H9 (cell line): ENCODE data around the gene TPT1. TPM values are rescaled to one million over a fixed set of nuclear protein-coding genes. Genes with fewer than 3 reads are reported as not detected.

Experiments used
- DNase-seq: peaks from one replicate; pipeline ENCODE4 v3.0.0-alpha.2; 2017
- H2AFZ ChIP-seq: one replicate; pipeline ENCODE4 v1.6.1; 2013; ENCODE audit warnings: mild to moderate bottlenecking, low read length, control low read depth, moderate library complexity
- H2AK5ac ChIP-seq: 2 replicates; pipeline ENCODE4 v1.6.1; 2013; ENCODE audit warnings: low read length, control low read depth, mixed read lengths; ENCODE audit not compliant: insufficient read length
- H2BK120ac ChIP-seq: one replicate; pipeline ENCODE4 v1.6.1; 2013; ENCODE audit warnings: low read depth, mild to moderate bottlenecking, low read length, control low read depth, inconsistent platforms; ENCODE audit not compliant: poor library complexity, severe bottlenecking
- H2BK12ac ChIP-seq: 2 replicates; pipeline ENCODE4 v1.6.1; 2013; ENCODE audit warnings: low read length, control low read depth, mixed read lengths, low read depth; ENCODE audit not compliant: insufficient read length
- H2BK15ac ChIP-seq: 2 replicates; pipeline ENCODE4 v1.6.1; 2013; ENCODE audit warnings: low read depth, low read length, control low read depth
- H2BK20ac ChIP-seq: one replicate; pipeline ENCODE4 v1.6.1; 2013; ENCODE audit warnings: low read depth, mild to moderate bottlenecking, low read length, control low read depth, inconsistent platforms; ENCODE audit not compliant: poor library complexity, severe bottlenecking
- H2BK5ac ChIP-seq: 2 replicates; pipeline ENCODE4 v1.6.1; 2013; ENCODE audit warnings: low read length, control low read depth, mixed read lengths; ENCODE audit not compliant: insufficient read length
- H3K14ac ChIP-seq: 2 replicates; pipeline ENCODE4 v1.6.1; 2013; ENCODE audit warnings: low read length, control low read depth; ENCODE audit not compliant: insufficient read depth
- H3K18ac ChIP-seq: 2 replicates; pipeline ENCODE4 v1.6.1; 2013; ENCODE audit warnings: low read depth, mild to moderate bottlenecking, mixed read lengths, low read length, control low read depth; ENCODE audit not compliant: insufficient read length
- H3K23ac ChIP-seq: 2 replicates; pipeline ENCODE4 v1.6.1; 2013; ENCODE audit warnings: low read length, control low read depth, mixed read lengths, low read depth; ENCODE audit not compliant: insufficient read length
- H3K23me2 ChIP-seq: 2 replicates; pipeline ENCODE4 v1.6.1; 2013; ENCODE audit warnings: low read depth, mild to moderate bottlenecking, mixed read lengths, low read length, control low read depth; ENCODE audit not compliant: insufficient read length, poor library complexity, severe bottlenecking
- H3K27ac ChIP-seq: 2 replicates; pipeline ENCODE4 v1.5.1; 2013; ENCODE audit warnings: low read length, control low read depth, mixed read lengths, low read depth; ENCODE audit not compliant: insufficient read length
- H3K27me3 ChIP-seq: 2 replicates; pipeline ENCODE4 v1.6.1; 2013; ENCODE audit warnings: low read length, control low read depth, inconsistent platforms; ENCODE audit not compliant: insufficient read depth
- H3K4ac ChIP-seq: 2 replicates; pipeline ENCODE4 v1.6.1; 2013; ENCODE audit warnings: low read depth, mild to moderate bottlenecking, control low read depth, inconsistent platforms, low read length, moderate library complexity
- H3K4me1 ChIP-seq: 2 replicates; pipeline ENCODE4 v1.6.1; 2013; ENCODE audit warnings: low read length, control low read depth, inconsistent platforms; ENCODE audit not compliant: insufficient read depth
- H3K4me2 ChIP-seq: 2 replicates; pipeline ENCODE4 v1.6.1; 2013; ENCODE audit warnings: low read length, control low read depth, mixed read lengths; ENCODE audit not compliant: insufficient read length, insufficient read depth
- H3K56ac ChIP-seq: 2 replicates; pipeline ENCODE4 v1.6.1; 2013; ENCODE audit warnings: low read depth, mild to moderate bottlenecking, mixed read lengths, low read length, control low read depth; ENCODE audit not compliant: insufficient read length
- H3K79me1 ChIP-seq: 2 replicates; pipeline ENCODE4 v1.6.1; 2013; ENCODE audit warnings: low read depth, mild to moderate bottlenecking, moderate library complexity, low read length, control low read depth, inconsistent platforms; ENCODE audit not compliant: insufficient read depth, poor library complexity, severe bottlenecking
- H3K79me2 ChIP-seq: 2 replicates; pipeline ENCODE4 v1.6.1; 2013; ENCODE audit warnings: low read length, control low read depth, inconsistent platforms; ENCODE audit not compliant: insufficient read depth
- H3K9ac ChIP-seq: 2 replicates; pipeline ENCODE4 v1.6.1; 2013; ENCODE audit warnings: low read length, control low read depth, mixed read lengths; ENCODE audit not compliant: insufficient read length; ENCODE audit errors: extremely low read depth
- H3K9me3 ChIP-seq: one replicate; pipeline ENCODE4 v1.6.1; 2013; ENCODE audit warnings: low read depth, low read length, inconsistent platforms; ENCODE audit not compliant: control insufficient read depth
- H3T11ph ChIP-seq: one replicate; pipeline ENCODE4 v1.6.1; 2013; ENCODE audit warnings: mild to moderate bottlenecking, low read length, control low read depth, inconsistent platforms
- H4K20me1 ChIP-seq: one replicate; pipeline ENCODE4 v1.6.1; 2013; ENCODE audit not compliant: control insufficient read depth, insufficient read length, insufficient read depth
- H4K5ac ChIP-seq: 2 replicates; pipeline ENCODE4 v1.6.1; 2013; ENCODE audit warnings: low read depth, mild to moderate bottlenecking, mixed read lengths, low read length, control low read depth; ENCODE audit not compliant: insufficient read length
- H4K8ac ChIP-seq: replicated peaks from 2 replicates; pipeline ENCODE4 v1.6.1; 2013; ENCODE audit warnings: low read length, control low read depth, mixed read lengths, low read depth; ENCODE audit not compliant: insufficient read length
- H4K91ac ChIP-seq: 2 replicates; pipeline ENCODE4 v1.6.1; 2013; ENCODE audit warnings: low read depth, mild to moderate bottlenecking, moderate library complexity, mixed read lengths, low read length, control low read depth; ENCODE audit not compliant: insufficient read length
- H3K27ac Mint-ChIP-seq, 3 experiments: 2 replicates in 2 of 3; 3 replicates in 1 of 3; pipeline ENCODE4 v1.8.0; 2020 to 2021; ENCODE audit warnings: mixed read lengths in 3 of 3, mild to moderate bottlenecking in 1 of 3, moderate library complexity in 1 of 3
- H3K27me3 Mint-ChIP-seq: 2 replicates; pipeline ENCODE4 v1.8.0; 2021; ENCODE audit warnings: low read depth, mild to moderate bottlenecking, moderate library complexity, mixed read lengths
- H3K36me3 Mint-ChIP-seq, 3 experiments: 2 replicates in 2 of 3; 3 replicates in 1 of 3; pipeline ENCODE4 v1.8.0; 2020 to 2021; ENCODE audit warnings: low read depth in 3 of 3, mixed read lengths in 3 of 3; ENCODE audit not compliant: insufficient read depth in 1 of 3
- H3K4me1 Mint-ChIP-seq, 2 experiments: 2 replicates each; pipeline ENCODE4 v1.8.0; 2020; ENCODE audit warnings: mixed read lengths in 2 of 2
- H3K4me3 Mint-ChIP-seq, 2 experiments: 2 replicates in 1 of 2; 3 replicates in 1 of 2; pipeline ENCODE4 v1.8.0; 2020 to 2021; ENCODE audit warnings: mild to moderate bottlenecking in 2 of 2, mixed read lengths in 2 of 2, moderate library complexity in 1 of 2
- H3K9me3 Mint-ChIP-seq, 2 experiments: 2 replicates in 1 of 2; 3 replicates in 1 of 2; pipeline ENCODE4 v1.8.0; 2020; ENCODE audit warnings: mild to moderate bottlenecking in 2 of 2, mixed read lengths in 2 of 2, moderate library complexity in 1 of 2
- CTCF ChIP-seq: fragments of 200-600 bp; sonication (generic); conservative IDR thresholded peaks from 3 replicates; pipeline ENCODE4 v1.8.0; 2021; ENCODE audit warnings: antibody characterized with exemption, mild to moderate bottlenecking
- WGBS: extraction: QIAGEN DNeasy Blood & Tissue Kit; methylation state at CpG from one replicate; pipeline ENCODE4 v1.1.7; 2013; ENCODE audit warnings: missing lambda C conversion rate, low lambda C conversion rate, mixed read lengths; ENCODE audit not compliant: insufficient read length; ENCODE audit errors: extremely low coverage; 5-methylcytosine and 5-hydroxymethylcytosine counted together
- total RNA-seq: library from RNA; stranded (reverse); gene quantifications from 2 replicates; pipeline ENCODE4 v1.2.1, GENCODE V29; 2021

Gene TPT1
- total RNA-seq, 1 experiment from 2014 or later: 2,205 TPM

- Histone ChIP-seq H2BK20ac (no peak overlapping the region), H3T11ph (no peak overlapping the region), H2AK5ac (no peak overlapping the region), H3K27ac (peak overlapping the region; percentile 14), H4K8ac (no peak overlapping the region), H3K4me2 (no peak overlapping the region), H3K23ac (no peak overlapping the region), H3K79me1 (no peaks in the 10 kb centered on the region), H3K27me3 (no peaks in the 10 kb centered on the region), H2BK12ac (no peak overlapping the region), H3K4me1 (no peaks in the 10 kb centered on the region), H4K20me1 (no peaks in the 10 kb centered on the region), H3K79me2 (no peaks in the 10 kb centered on the region), H3K56ac (no peak overlapping the region), H2BK5ac (no peak overlapping the region), H4K91ac (no peak overlapping the region), H2AFZ (no peak overlapping the region), H4K5ac (no peak overlapping the region), H3K9me3 (no peaks in the 10 kb centered on the region), H3K18ac (no peak overlapping the region), H2BK120ac (no peak overlapping the region), H3K14ac (no peak overlapping the region), H3K9ac (no peak overlapping the region), H2BK15ac (no peak overlapping the region), H3K23me2 (no peaks in the 10 kb centered on the region), H3K4ac (no peak overlapping the region)
- Mint-ChIP-seq H3K36me3 (peaks cover 36 to 53% (median 40%) of the 10 kb centered on the region in 3 experiments), H3K4me3 (peak overlapping the region in 1 of 2 experiments; percentile 4; a peak in 3 of 5 replicates), H3K27me3 (no peaks in the 10 kb centered on the region), H3K27ac (peak overlapping the region; percentile 0 to 65 (median 24); a peak in 6 of 7 replicates), H3K4me1 (peaks cover 29 to 50% of the 10 kb centered on the region in 2 experiments), H3K9me3 (no peaks in the 10 kb centered on the region)
- DNase-seq: no peak
- TF ChIP-seq CTCF: no peak
- WGBS: 100% methylated on average over 2 of the region's 7 CpGs
Observed at GRCh38 chr13:45333977-45334922, 6.7 kb downstream of the TPT1 start.
